HG02885 (cell line): ENCODE results near the gene L1TD1.
"Not testable (repeated sequence)": the region's sequence is repeated elsewhere in the genome, so short reads cannot be mapped to it uniquely, and the experiment has no call there.

ENCODE experiments used
- ATAC-seq: cut with Tn5 transposase; IDR thresholded peaks from one replicate; pipeline ENCODE4 v1.9.1; 2021; ENCODE audit warnings: mild to moderate bottlenecking; ENCODE audit not compliant: unreplicated experiment, poor library complexity

The L1TD1 gene

GRCh38 chr1:62233926-62234450 is 39.3 kb downstream of the L1TD1 start:
- ATAC-seq, result no peak

GRCh38 chr1:62234688-62235087 is 40.0 kb downstream of the L1TD1 start:
- no peak for ATAC-seq

- no peak for ATAC-seq
Observed at GRCh38 chr1:62235576-62235975, 40.9 kb downstream of the L1TD1 start.

GRCh38 chr1:62237361-62237760 is 42.7 kb downstream of the L1TD1 start:
- ATAC-seq, result no peak

GRCh38 chr1:62237950-62238374 is 43.3 kb downstream of the L1TD1 start:
- no peak for ATAC-seq

GRCh38 chr1:62238507-62238906 is 43.9 kb downstream of the L1TD1 start:
- ATAC-seq, result no peak

- ATAC-seq, result not testable (repeated sequence)
Observed at GRCh38 chr1:62239652-62240403, 45.2 kb downstream of the L1TD1 start.

GRCh38 chr1:62240651-62241370 is 46.2 kb downstream of the L1TD1 start:
- ATAC-seq, result no peak

GRCh38 chr1:62241371-62242131 is 46.9 kb downstream of the L1TD1 start:
- no peak for ATAC-seq

- not testable (repeated sequence) for ATAC-seq
Observed at GRCh38 chr1:62244380-62244779, 49.7 kb downstream of the L1TD1 start.

GRCh38 chr1:62245201-62245600 is 50.6 kb downstream of the L1TD1 start:
- no peak for ATAC-seq

GRCh38 chr1:62247391-62248168 is 52.9 kb downstream of the L1TD1 start:
- ATAC-seq, result no peak

GRCh38 chr1:62250126-62250726 is 55.6 kb downstream of the L1TD1 start:
- no peak for ATAC-seq

- no peak for ATAC-seq
Observed at GRCh38 chr1:62259551-62259950, 64.9 kb downstream of the L1TD1 start.

- no peak for ATAC-seq
Observed at GRCh38 chr1:62260688-62261087, 66.0 kb downstream of the L1TD1 start.
